Breast epithelium (tissue), 4 donors: ENCODE data around the gene BPNT1. TPM values are rescaled to one million over a fixed set of nuclear protein-coding genes. Genes with fewer than 3 reads are reported as not detected.
A peak's percentile ranks its signal among the peaks of the same experiment; 100 is the strongest.

ENCODE experiments used
- DNase-seq, 2 donors: peaks; one replicate each; pipeline ENCODE4 v3.0.0-alpha.2; 2019; ENCODE audit warnings: low spot score in 2 of 2
- H3K27ac ChIP-seq, 2 donors: fragments of 200-600 bp; sonication (generic) in 1 of 2; one replicate each; pipeline ENCODE4 v1.5.1; 2016 to 2019; ENCODE audit warnings: mild to moderate bottlenecking in 1 of 2
- H3K27me3 ChIP-seq, 2 donors: fragments of 200-600 bp; sonication (generic) in 1 of 2; one replicate each; pipeline versions ENCODE4 v1.5.1 to v1.6.0; 2017 to 2019; ENCODE audit warnings: control low read depth in 1 of 2, mild to moderate bottlenecking in 1 of 2
- H3K36me3 ChIP-seq: fragments of 200-600 bp; one replicate; pipeline ENCODE4 v1.5.1; 2019
- H3K4me1 ChIP-seq, 2 donors: fragments of 200-600 bp; sonication (generic); one replicate each; pipeline ENCODE4 v1.5.1; 2016 to 2019; ENCODE audit warnings: control low read depth in 1 of 2
- H3K4me3 ChIP-seq, 3 donors: fragments of 200-600 bp; sonication (generic); 1 replicate in 2 of 3; 2 replicates in 1 of 3; pipeline ENCODE4 v1.5.1; 2016 to 2019; ENCODE audit warnings: mild to moderate bottlenecking in 3 of 3, moderate library complexity in 2 of 3
- H3K9me3 ChIP-seq, 2 donors: fragments of 200-600 bp; sonication (generic) in 1 of 2; one replicate each; pipeline ENCODE4 v1.5.1; 2016 to 2019; ENCODE audit warnings: control low read depth in 1 of 2
- CTCF ChIP-seq, 3 donors: fragments of 450-650 bp; IDR thresholded peaks; one replicate each; pipeline ENCODE4 v1.5.1; 2016 to 2017; ENCODE audit warnings: antibody characterized with exemption in 3 of 3, mild to moderate bottlenecking in 3 of 3, moderate library complexity in 3 of 3
- POLR2A ChIP-seq: fragments of 450-650 bp; IDR thresholded peaks from one replicate; pipeline ENCODE4 v1.6.1; 2016; ENCODE audit warnings: antibody characterized with exemption, mild to moderate bottlenecking, moderate library complexity
- POLR2AphosphoS5 ChIP-seq, 3 donors: sonication (generic); formaldehyde crosslinking; IDR thresholded peaks; one replicate each; pipeline ENCODE4 v1.6.1; 2017; ENCODE audit warnings: antibody characterized with exemption in 3 of 3
- intact Hi-C: fragments of 100-400 bp; cut with DNase I; formaldehyde crosslinking; loops from one replicate; pipeline ENCODE4 v1.15.1; 2023; ENCODE audit warnings: low total_unique reads
- total RNA-seq, 3 donors: library from RNA; depleted of rRNA; stranded (reverse); fragments of >200 nt; gene quantifications; one replicate each; pipeline ENCODE4 v1.1.0, GENCODE V29; 2016

BPNT1 gene
- 10 to 100 TPM; 14.6 to 34.1 (median 24.3) TPM for total RNA-seq

- Histone ChIP-seq H3K4me3 (peak within 1 kb of the TSS; percentile 51 to 72 (median 51)), H3K9me3 (no peaks in the 10 kb centered on the region), H3K27ac (peak within 1 kb of the TSS; percentile 30 to 53), H3K4me1 (peaks cover 0 to 3% of the 10 kb centered on the region in 2 donors), H3K36me3 (no peaks in the 10 kb centered on the region), H3K27me3 (no peaks in the 10 kb centered on the region)
- DNase-seq: peak; percentile 91
- no peak for TF ChIP-seq CTCF (IDR thresholded peaks at IDR 0.05)
- no peak for TF ChIP-seq POLR2A
- TF ChIP-seq POLR2AphosphoS5 (IDR thresholded peaks at IDR 0.05): peak in 1 of 3 donors; percentile 52
- intact Hi-C loops: no loop called here
These were observed at the start of gene BPNT1 for GRCh38 chr1:220089650-220090556. Gene BPNT1, minus strand, starts transcription at chr1:220089788. Its CDS starts 9,942 bp downstream, at chr1:220079846.

DNA sequence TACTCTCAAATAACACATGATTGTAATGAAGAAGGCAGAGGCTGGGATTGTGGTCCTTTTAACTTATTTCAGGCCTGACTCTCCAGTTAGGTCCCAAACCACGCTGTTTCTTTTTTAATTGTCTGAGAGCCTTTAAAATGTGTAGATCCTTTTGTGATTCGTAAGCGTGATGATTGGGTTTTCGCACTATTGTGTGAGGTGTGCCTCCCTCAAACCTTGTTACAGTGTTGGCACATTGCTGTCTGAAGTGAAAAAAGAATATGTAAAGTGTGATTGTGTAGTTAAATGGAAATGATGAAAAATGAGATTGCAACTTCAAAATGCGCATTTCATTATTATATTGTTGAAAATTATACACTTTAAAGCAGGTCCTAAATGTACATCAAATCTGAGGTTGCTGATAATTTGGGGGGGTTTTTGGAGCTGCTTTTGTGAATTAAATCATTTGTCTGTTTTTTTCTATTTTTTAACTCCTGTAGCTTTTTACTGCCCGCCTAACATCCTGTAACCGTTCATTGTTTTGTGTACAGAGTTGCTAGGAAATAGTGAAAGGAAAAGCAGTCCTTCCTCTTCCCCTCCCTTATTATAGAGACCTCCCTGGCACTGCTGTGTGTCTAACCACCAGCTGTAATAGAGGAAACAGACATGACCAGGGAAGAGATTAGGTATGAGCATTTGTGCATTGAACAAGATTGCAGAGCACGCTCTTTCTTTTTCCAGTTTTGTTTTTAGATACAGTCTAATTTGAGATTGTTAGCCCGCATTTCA, 47.6 kb upstream of the BPNT1 start:
- H3K27ac ChIP-seq: no peak overlapping the region
- DNase-seq: no peak
- H3K27me3 ChIP-seq: no peaks in the 10 kb centered on the region
- no peaks in the 10 kb centered on the region for H3K4me1 ChIP-seq
- no peak overlapping the region for H3K4me3 ChIP-seq
- intact Hi-C loops: no loop called here
- no peaks in the 10 kb centered on the region for H3K9me3 ChIP-seq
- no peaks in the 10 kb centered on the region for H3K36me3 ChIP-seq
- TF ChIP-seq CTCF (IDR thresholded peaks at IDR 0.05) (no peak), POLR2AphosphoS5 (IDR thresholded peaks at IDR 0.05) (no peak), POLR2A (no peak)

DNA sequence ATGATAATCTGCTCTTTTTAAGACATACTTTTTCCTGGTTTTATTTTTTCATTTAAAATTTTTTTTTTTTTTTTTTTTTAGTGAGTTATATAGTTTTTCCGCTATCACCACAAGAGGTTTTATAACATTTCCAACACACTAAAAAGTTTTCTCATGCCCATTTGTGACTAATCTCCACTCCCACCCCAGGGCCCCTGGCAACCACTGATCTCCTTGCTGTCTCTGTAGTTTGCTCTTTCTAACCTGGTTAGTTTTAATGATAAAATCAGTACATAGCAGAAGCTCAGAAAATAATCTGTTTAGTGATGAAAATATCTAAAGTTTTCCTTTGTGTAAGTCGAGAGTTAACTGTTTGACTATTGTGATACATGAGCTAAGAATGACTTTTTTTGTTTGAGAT, 46.2 kb upstream of the BPNT1 start:
- H3K4me1 ChIP-seq: no peaks in the 10 kb centered on the region
- no peak for DNase-seq
- intact Hi-C loops: no loop called here
- no peaks in the 10 kb centered on the region for H3K36me3 ChIP-seq
- H3K9me3 ChIP-seq: no peaks in the 10 kb centered on the region
- no peak overlapping the region for H3K27ac ChIP-seq
- no peaks in the 10 kb centered on the region for H3K27me3 ChIP-seq
- TF ChIP-seq POLR2AphosphoS5 (IDR thresholded peaks at IDR 0.05) (no peak), CTCF (IDR thresholded peaks at IDR 0.05) (no peak), POLR2A (no peak)
- no peak overlapping the region for H3K4me3 ChIP-seq

GRCh38 chr1:220129479-220130210, 40.1 kb upstream of the BPNT1 start:
- H3K27ac ChIP-seq: no peak overlapping the region
- no peaks in the 10 kb centered on the region for H3K27me3 ChIP-seq
- H3K9me3 ChIP-seq: no peaks in the 10 kb centered on the region
- TF ChIP-seq POLR2A: no peak
- TF ChIP-seq POLR2AphosphoS5 (IDR thresholded peaks at IDR 0.05): no peak
- no peak for TF ChIP-seq CTCF (IDR thresholded peaks at IDR 0.05)
- DNase-seq: no peak
- no peak overlapping the region for H3K4me3 ChIP-seq
- intact Hi-C loops: no loop called here
- no peaks in the 10 kb centered on the region for H3K36me3 ChIP-seq
- no peaks in the 10 kb centered on the region for H3K4me1 ChIP-seq
